Rectal smooth muscle tissue (tissue), 1 donor: ENCODE measurements around the gene GMPPB.

Experiments used
- H3K27ac ChIP-seq: one replicate; pipeline ENCODE4 v1.7.0; 2013; ENCODE audit warnings: low read depth, low read length, inconsistent platforms
- H3K27me3 ChIP-seq: one replicate; pipeline ENCODE4 v1.7.0; 2013; ENCODE audit warnings: low read length; ENCODE audit not compliant: control insufficient read depth, insufficient read depth
- H3K36me3 ChIP-seq: one replicate; pipeline ENCODE4 v1.7.0; 2013; ENCODE audit warnings: low read length; ENCODE audit not compliant: control insufficient read depth, insufficient read depth
- H3K4me1 ChIP-seq: one replicate; pipeline ENCODE4 v1.7.0; 2013; ENCODE audit warnings: low read length; ENCODE audit not compliant: control insufficient read depth, insufficient read depth
- H3K4me3 ChIP-seq: one replicate; pipeline ENCODE4 v1.7.0; 2013; ENCODE audit warnings: low read length
- H3K9ac ChIP-seq: one replicate; pipeline ENCODE4 v1.7.0; 2013; ENCODE audit warnings: low read length

Gene GMPPB

GRCh38 chr3:49716691-49717210 is 7.0 kb downstream of the GMPPB start:
- H3K27ac ChIP-seq, result no peak overlapping the region
- peaks cover 15% of the 10 kb centered on the region for H3K36me3 ChIP-seq
- no peak overlapping the region for H3K4me3 ChIP-seq
- no peak overlapping the region for H3K9ac ChIP-seq
- H3K27me3 ChIP-seq, result no peaks in the 10 kb centered on the region
- peaks cover 8% of the 10 kb centered on the region for H3K4me1 ChIP-seq

GRCh38 chr3:49716169-49716568 is 7.6 kb downstream of the GMPPB start:
- Histone ChIP-seq H3K9ac (no peak overlapping the region), H3K36me3 (peaks cover 12% of the 10 kb centered on the region), H3K27ac (no peak overlapping the region), H3K27me3 (no peaks in the 10 kb centered on the region), H3K4me3 (no peak overlapping the region), H3K4me1 (peaks cover 8% of the 10 kb centered on the region)

GRCh38 chr3:49715611-49716121 is 8.1 kb downstream of the GMPPB start:
- Histone ChIP-seq H3K27ac (no peak overlapping the region), H3K27me3 (no peaks in the 10 kb centered on the region), H3K9ac (no peak overlapping the region), H3K4me3 (no peak overlapping the region), H3K4me1 (peaks cover 8% of the 10 kb centered on the region), H3K36me3 (peaks cover 9% of the 10 kb centered on the region)

GRCh38 chr3:49714728-49715550 is 8.8 kb downstream of the GMPPB start:
- peaks cover 9% of the 10 kb centered on the region for H3K36me3 ChIP-seq

GRCh38 chr3:49713336-49714105 is 10.2 kb downstream of the GMPPB start:
- Histone ChIP-seq H3K27ac (no peak overlapping the region), H3K4me1 (no peaks in the 10 kb centered on the region), H3K36me3 (peaks cover 9% of the 10 kb centered on the region), H3K9ac (no peak overlapping the region), H3K27me3 (no peaks in the 10 kb centered on the region), H3K4me3 (no peak overlapping the region)

More at GRCh38 chr3:49714728-49715550, 8.8 kb downstream of the GMPPB start:
- no peak overlapping the region for H3K27ac ChIP-seq
- no peak overlapping the region for H3K4me3 ChIP-seq
- no peak overlapping the region for H3K9ac ChIP-seq
- peaks cover 8% of the 10 kb centered on the region for H3K4me1 ChIP-seq
- H3K27me3 ChIP-seq, result no peaks in the 10 kb centered on the region

GRCh38 chr3:49712631-49713317 is 11.0 kb downstream of the GMPPB start:
- H3K4me1 ChIP-seq, result no peaks in the 10 kb centered on the region
- no peaks in the 10 kb centered on the region for H3K27me3 ChIP-seq
- no peak overlapping the region for H3K4me3 ChIP-seq
- no peak overlapping the region for H3K27ac ChIP-seq
- peaks cover 9% of the 10 kb centered on the region for H3K36me3 ChIP-seq
- H3K9ac ChIP-seq, result no peak overlapping the region

GRCh38 chr3:49712166-49712565 is 11.6 kb downstream of the GMPPB start:
- Histone ChIP-seq H3K36me3 (peaks cover 9% of the 10 kb centered on the region), H3K27ac (no peak overlapping the region), H3K27me3 (no peaks in the 10 kb centered on the region), H3K4me1 (no peaks in the 10 kb centered on the region), H3K9ac (no peak overlapping the region), H3K4me3 (no peak overlapping the region)

- H3K27me3 ChIP-seq, result no peaks in the 10 kb centered on the region
- H3K27ac ChIP-seq, result no peak overlapping the region
- H3K36me3 ChIP-seq, result peaks cover 9% of the 10 kb centered on the region
- no peaks in the 10 kb centered on the region for H3K4me1 ChIP-seq
- no peak overlapping the region for H3K9ac ChIP-seq
- H3K4me3 ChIP-seq, result no peak overlapping the region
Observed at GRCh38 chr3:49711489-49711888, 12.3 kb downstream of the GMPPB start.

GRCh38 chr3:49709852-49710251 is 13.9 kb downstream of the GMPPB start:
- H3K4me3 ChIP-seq, result no peak overlapping the region
- no peaks in the 10 kb centered on the region for H3K27me3 ChIP-seq
- H3K36me3 ChIP-seq, result peaks cover 2% of the 10 kb centered on the region
- H3K27ac ChIP-seq, result no peak overlapping the region
- no peaks in the 10 kb centered on the region for H3K4me1 ChIP-seq
- no peak overlapping the region for H3K9ac ChIP-seq

- H3K36me3 ChIP-seq, result peaks cover 9% of the 10 kb centered on the region
- H3K9ac ChIP-seq, result no peak overlapping the region
- H3K4me1 ChIP-seq, result no peaks in the 10 kb centered on the region
- H3K27ac ChIP-seq, result no peak overlapping the region
- no peak overlapping the region for H3K4me3 ChIP-seq
- no peaks in the 10 kb centered on the region for H3K27me3 ChIP-seq
Observed at GRCh38 chr3:49707113-49707480, 16.7 kb downstream of the GMPPB start.

- Histone ChIP-seq H3K4me3 (no peak overlapping the region), H3K4me1 (no peaks in the 10 kb centered on the region), H3K9ac (no peak overlapping the region), H3K27ac (no peak overlapping the region), H3K36me3 (peaks cover 13% of the 10 kb centered on the region), H3K27me3 (no peaks in the 10 kb centered on the region)
Observed at GRCh38 chr3:49706456-49707112, 17.2 kb downstream of the GMPPB start.
